IPS DF 6.9 (cell line): Measurements from ENCODE around the gene CHN1.
A peak's percentile ranks its signal among the peaks of the same experiment; 100 is the strongest.

ENCODE experiments used
- DNase-seq: peaks from one replicate; pipeline ENCODE4 v3.0.0-alpha.2; 2013; ENCODE audit warnings: low read depth, low spot score
- H3K27ac ChIP-seq: one replicate; pipeline ENCODE4 v1.5.1; 2013; ENCODE audit warnings: low read length, control low read depth
- H3K27me3 ChIP-seq: 2 replicates; pipeline ENCODE4 v1.6.1; 2013; ENCODE audit warnings: mild to moderate bottlenecking, low read length; ENCODE audit not compliant: control insufficient read depth, insufficient read depth
- H3K36me3 ChIP-seq: 2 replicates; pipeline ENCODE4 v1.6.1; 2013; ENCODE audit warnings: low read length; ENCODE audit not compliant: control insufficient read depth, insufficient read depth
- H3K4me1 ChIP-seq: 2 replicates; pipeline ENCODE4 v1.6.1; 2013; ENCODE audit warnings: low read length; ENCODE audit not compliant: control insufficient read depth, insufficient read depth
- H3K4me3 ChIP-seq: 2 replicates; pipeline ENCODE4 v1.5.1; 2013; ENCODE audit warnings: mild to moderate bottlenecking, low read length
- H3K9me3 ChIP-seq: 2 replicates; pipeline ENCODE4 v1.6.1; 2013; ENCODE audit warnings: low read length, inconsistent platforms; ENCODE audit not compliant: control insufficient read depth, insufficient read depth
- WGBS: extraction: QIAGEN DNeasy Blood & Tissue Kit; methylation state at CpG from one replicate; pipeline ENCODE4 v1.1.7; 2013; ENCODE audit warnings: mixed read lengths, missing lambda C conversion rate; ENCODE audit not compliant: insufficient read length, insufficient coverage; 5-methylcytosine and 5-hydroxymethylcytosine counted together

The CHN1 gene

GRCh38 chr2:174974131-174974530 is 31.1 kb downstream of the CHN1 start:
- Histone ChIP-seq H3K4me3 (no peak overlapping the region), H3K4me1 (peaks cover 3% of the 10 kb centered on the region; the same call in 1 of the 2 replicates)

DNA sequence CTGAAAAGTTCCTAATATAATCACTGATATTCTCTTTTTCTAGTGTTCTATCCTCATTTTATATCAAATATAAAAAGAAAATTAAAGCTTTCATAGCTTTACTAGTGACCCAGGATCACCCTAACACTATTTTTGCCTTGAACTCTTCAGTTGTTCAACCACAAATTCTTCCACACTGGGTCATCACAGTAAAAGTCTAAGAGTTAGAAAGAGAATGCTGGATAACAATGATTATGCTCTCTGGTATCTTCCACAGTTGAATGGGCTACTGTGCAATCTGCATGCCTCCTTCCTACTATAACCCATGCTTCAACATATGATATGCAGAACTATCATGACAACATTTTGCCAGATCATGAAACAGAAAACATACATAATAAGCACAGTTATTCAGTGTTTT is 32.3 kb downstream of the CHN1 start:
- no peaks in the 10 kb centered on the region for H3K36me3 ChIP-seq
- H3K4me1 ChIP-seq, result peaks cover 3% of the 10 kb centered on the region; the same call in 1 of the 2 replicates
- no peak for DNase-seq
- no peak overlapping the region for H3K27ac ChIP-seq
- H3K4me3 ChIP-seq, result no peak overlapping the region
- H3K9me3 ChIP-seq, result no peaks in the 10 kb centered on the region
- no peaks in the 10 kb centered on the region for H3K27me3 ChIP-seq

More at GRCh38 chr2:174974131-174974530, 31.1 kb downstream of the CHN1 start:
- no peaks in the 10 kb centered on the region for H3K27me3 ChIP-seq
- H3K36me3 ChIP-seq, result no peaks in the 10 kb centered on the region
- no peaks in the 10 kb centered on the region for H3K9me3 ChIP-seq
- no peak overlapping the region for H3K27ac ChIP-seq
- no CpG with 5 or more reads among the region's 4 CpGs for WGBS
- DNase-seq, result no peak

GRCh38 chr2:174971868-174972781 is 33.1 kb downstream of the CHN1 start:
- no peak for DNase-seq
- H3K9me3 ChIP-seq, result no peaks in the 10 kb centered on the region
- no peak overlapping the region for H3K27ac ChIP-seq
- H3K27me3 ChIP-seq, result no peaks in the 10 kb centered on the region
- WGBS, result 100% methylated on average over 1 of the region's 7 CpGs
- no peak overlapping the region for H3K4me3 ChIP-seq
- no peaks in the 10 kb centered on the region for H3K36me3 ChIP-seq
- H3K4me1 ChIP-seq, result peaks cover 3% of the 10 kb centered on the region; the same call in 1 of the 2 replicates

- Histone ChIP-seq H3K27ac (no peak overlapping the region), H3K27me3 (no peaks in the 10 kb centered on the region), H3K9me3 (no peaks in the 10 kb centered on the region), H3K36me3 (no peaks in the 10 kb centered on the region), H3K4me3 (no peak overlapping the region), H3K4me1 (peaks cover 3% of the 10 kb centered on the region; the same call in 1 of the 2 replicates)
- DNase-seq, result no peak
- no CpG with 5 or more reads among the region's 1 CpG for WGBS
Observed at GRCh38 chr2:174970092-174970491, 35.1 kb downstream of the CHN1 start.

- DNase-seq, result no peak
- Histone ChIP-seq H3K4me3 (no peak overlapping the region), H3K27ac (no peak overlapping the region), H3K36me3 (no peaks in the 10 kb centered on the region), H3K9me3 (no peaks in the 10 kb centered on the region), H3K27me3 (no peaks in the 10 kb centered on the region), H3K4me1 (peaks cover 3% of the 10 kb centered on the region; the same call in 1 of the 2 replicates)
- no CpG with 5 or more reads among the region's 6 CpGs for WGBS
Observed at GRCh38 chr2:174969091-174969734, 36.0 kb downstream of the CHN1 start.

- Histone ChIP-seq H3K4me1 (peaks cover 6% of the 10 kb centered on the region; the same call in 1 of the 2 replicates), H3K27me3 (no peaks in the 10 kb centered on the region), H3K36me3 (no peaks in the 10 kb centered on the region), H3K27ac (no peak overlapping the region), H3K4me3 (no peak overlapping the region), H3K9me3 (no peaks in the 10 kb centered on the region)
- no peak for DNase-seq
- no CpG with 5 or more reads among the region's 3 CpGs for WGBS
Observed at GRCh38 chr2:174967691-174968260, 37.4 kb downstream of the CHN1 start.

GRCh38 chr2:174967086-174967485 is 38.1 kb downstream of the CHN1 start:
- WGBS, result no CpG with 5 or more reads among the region's 6 CpGs
- H3K36me3 ChIP-seq, result no peaks in the 10 kb centered on the region
- peaks cover 6% of the 10 kb centered on the region; the same call in 1 of the 2 replicates for H3K4me1 ChIP-seq
- H3K9me3 ChIP-seq, result no peaks in the 10 kb centered on the region
- H3K27ac ChIP-seq, result no peak overlapping the region
- no peak overlapping the region for H3K4me3 ChIP-seq
- no peaks in the 10 kb centered on the region for H3K27me3 ChIP-seq
- no peak for DNase-seq

GRCh38 chr2:174965992-174966744 is 39.0 kb downstream of the CHN1 start:
- peaks cover 5% of the 10 kb centered on the region; the same call in 1 of the 2 replicates for H3K4me1 ChIP-seq
- H3K27me3 ChIP-seq, result no peaks in the 10 kb centered on the region
- H3K4me3 ChIP-seq, result no peak overlapping the region
- no peaks in the 10 kb centered on the region for H3K9me3 ChIP-seq
- H3K36me3 ChIP-seq, result no peaks in the 10 kb centered on the region
- no peak for DNase-seq
- H3K27ac ChIP-seq, result no peak overlapping the region
- WGBS, result no CpG with 5 or more reads among the region's 5 CpGs

- peaks cover 5% of the 10 kb centered on the region; the same call in 1 of the 2 replicates for H3K4me1 ChIP-seq
- H3K36me3 ChIP-seq, result no peaks in the 10 kb centered on the region
- WGBS, result no CpG with 5 or more reads among the region's 3 CpGs
- no peaks in the 10 kb centered on the region for H3K27me3 ChIP-seq
- H3K27ac ChIP-seq, result no peak overlapping the region
- H3K4me3 ChIP-seq, result no peak overlapping the region
- DNase-seq, result no peak
- H3K9me3 ChIP-seq, result no peaks in the 10 kb centered on the region
Observed at GRCh38 chr2:174965551-174965950, 39.6 kb downstream of the CHN1 start.

DNA sequence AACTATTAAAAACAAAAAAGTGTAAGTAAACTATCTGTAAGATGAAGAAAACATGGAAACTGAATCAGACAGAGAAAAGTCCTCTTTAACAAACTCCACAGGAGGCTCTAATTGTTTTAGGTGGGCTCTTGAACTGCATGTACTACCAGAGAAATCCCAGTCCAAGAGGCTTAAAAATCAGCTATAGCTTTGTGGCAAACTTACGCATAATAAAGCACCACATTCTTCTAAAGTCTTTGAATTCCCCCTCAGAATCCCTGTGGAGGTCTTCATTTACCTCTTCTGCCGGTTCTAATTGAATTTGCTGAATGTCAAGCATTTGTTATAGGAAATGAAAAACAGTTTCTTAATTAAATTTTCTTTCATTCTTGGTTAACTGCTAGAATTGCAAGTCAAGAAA is 40.8 kb downstream of the CHN1 start:
- Histone ChIP-seq H3K4me3 (no peak overlapping the region), H3K4me1 (peaks cover 7% of the 10 kb centered on the region; the same call in 1 of the 2 replicates), H3K27ac (peak overlapping the region; percentile 80), H3K36me3 (no peaks in the 10 kb centered on the region), H3K27me3 (no peaks in the 10 kb centered on the region), H3K9me3 (no peaks in the 10 kb centered on the region)
- peak; percentile 37 for DNase-seq
- no CpG with 5 or more reads among the region's 2 CpGs for WGBS
